Activated CD4-positive, alpha-beta memory T cell treated with anti-CD3 and anti-CD28 coated beads, Interleukin-2, amount 10 ng/mL, durations not matched to agents 7 days and 5 days (primary cell): ENCODE measurements around the gene JMJD8. TPM values are rescaled to one million over a fixed set of nuclear protein-coding genes. Genes with fewer than 3 reads are reported as not detected.
"Not testable (repeated sequence)": the region's sequence is repeated elsewhere in the genome, so short reads cannot be mapped to it uniquely, and the experiment has no call there.

Experiments used
- CTCF ChIA-PET: fragments of 350-600 bp; sonication (Branson Sonifier 250); formaldehyde crosslinking; loops from one replicate; lab custom pipeline; 2021; ENCODE audit warnings: antibody characterized with exemption, inconsistent platforms; lab: Charles Lee
- POLR2A ChIA-PET: fragments of 350-600 bp; sonication (Branson Sonifier 250); formaldehyde crosslinking; loops from one replicate; lab custom pipeline; 2021; ENCODE audit warnings: antibody characterized with exemption; lab: Charles Lee
- DNase-seq: peaks from one replicate; pipeline ENCODE4 v3.0.0-alpha.2; 2020
- H3K27ac Mint-ChIP-seq: one replicate; pipeline ENCODE4 v1.8.0; 2021; ENCODE audit warnings: mild to moderate bottlenecking, mixed read lengths
- H3K27me3 Mint-ChIP-seq: one replicate; pipeline ENCODE4 v1.8.0; 2021; ENCODE audit warnings: mixed read lengths
- H3K36me3 Mint-ChIP-seq: one replicate; pipeline ENCODE4 v1.8.0; 2021; ENCODE audit warnings: low read depth, mixed read lengths
- H3K4me1 Mint-ChIP-seq: one replicate; pipeline ENCODE4 v1.8.0; 2021; ENCODE audit warnings: mixed read lengths
- H3K4me3 Mint-ChIP-seq: one replicate; pipeline ENCODE4 v1.8.0; 2021; ENCODE audit warnings: mild to moderate bottlenecking, mixed read lengths
- H3K9me3 Mint-ChIP-seq: one replicate; pipeline ENCODE4 v1.8.0; 2021; ENCODE audit warnings: mixed read lengths
- total RNA-seq, 2 experiments: library from RNA; stranded (reverse); gene quantifications; one replicate each; pipeline ENCODE4 v1.2.3, GENCODE V29; 2021

JMJD8 gene
- total RNA-seq, 2 experiments from 2014 or later: 27.1 to 27.2 TPM

DNA sequence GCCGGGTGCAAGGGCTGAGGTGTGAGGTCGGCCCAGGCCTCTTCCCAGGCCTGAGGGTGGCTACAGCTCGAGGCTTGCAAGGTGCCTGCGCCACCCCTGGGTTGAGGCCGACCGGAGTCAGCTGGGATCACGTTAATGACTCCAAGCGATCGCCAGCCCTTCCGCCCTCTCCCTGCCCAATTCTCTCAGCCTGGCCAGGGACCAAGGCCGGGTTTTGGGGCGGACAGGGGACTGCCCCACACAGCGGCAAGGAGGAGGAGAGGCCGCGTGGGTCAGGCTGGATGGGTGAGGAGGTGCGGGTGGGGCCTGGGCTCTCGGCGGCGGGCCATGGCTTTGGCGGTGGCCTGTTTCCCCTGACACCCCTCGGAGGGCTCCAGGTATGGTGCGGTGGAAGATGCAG lies 9.2 kb upstream of the JMJD8 start:
- Mint-ChIP-seq H3K4me1 (peaks cover 56% of the 10 kb centered on the region), H3K36me3 (peaks cover 5% of the 10 kb centered on the region), H3K4me3 (peak overlapping the region; percentile 37), H3K9me3 (no peaks in the 10 kb centered on the region), H3K27ac (no peak overlapping the region), H3K27me3 (peaks cover 3% of the 10 kb centered on the region)
- ChIA-PET POLR2A (interaction anchor here (1.0 to 3.1 kb wide), 4 partner anchors 9 to 22 kb away, joined by 3 to 22 read pairs (median 4); partner anchors contain the start of genes METRN and STUB1), CTCF (no interaction called here)
- DNase-seq: no peak

DNA sequence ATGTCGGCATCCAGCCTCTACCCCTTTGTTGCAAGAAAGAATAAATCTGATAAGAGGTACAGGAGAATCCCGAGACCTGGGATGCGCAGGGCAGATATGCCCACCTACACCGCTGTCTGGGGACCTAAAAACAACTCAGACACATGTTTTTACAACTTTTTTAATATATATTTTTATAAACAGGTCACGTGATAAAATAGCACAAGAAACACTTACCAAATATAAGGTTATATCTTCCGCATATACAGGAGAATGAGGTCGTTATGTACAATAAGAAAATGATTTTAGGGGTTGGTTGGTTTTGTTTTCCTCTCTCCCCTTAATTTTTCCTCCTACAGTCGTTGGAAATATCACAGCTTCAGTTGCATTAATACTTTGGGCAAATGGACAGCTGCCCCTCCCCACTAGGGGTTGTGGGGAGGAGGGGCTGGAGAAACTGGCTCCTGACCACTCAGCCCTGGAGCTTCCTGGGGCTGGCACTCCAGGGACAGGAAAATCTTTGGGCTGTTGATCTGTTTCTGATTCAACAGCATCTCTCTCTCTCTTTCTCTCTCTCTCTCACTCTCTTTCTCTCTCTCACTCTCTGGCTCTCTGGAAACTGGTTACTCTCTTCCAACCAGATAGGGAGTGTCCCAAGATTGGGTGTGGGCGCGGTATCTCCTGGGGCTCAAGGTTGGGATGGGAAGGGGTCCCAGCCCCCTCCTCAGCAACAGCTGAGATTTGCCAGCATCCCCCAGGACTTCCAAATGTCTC lies 8.4 kb upstream of the JMJD8 start:
- ChIA-PET CTCF (no interaction called here), POLR2A (interaction anchor here (1.0 to 1.4 kb wide), 3 partner anchors 10 to 23 kb away, joined by 3 to 4 read pairs (median 4); partner anchors contain the start of genes METRN and STUB1)
- no peak overlapping the region for H3K27ac Mint-ChIP-seq
- no peak overlapping the region for H3K4me3 Mint-ChIP-seq
- no peak for DNase-seq
- no peaks in the 10 kb centered on the region for H3K9me3 Mint-ChIP-seq
- H3K4me1 Mint-ChIP-seq: peaks cover 50% of the 10 kb centered on the region
- H3K27me3 Mint-ChIP-seq: peaks cover 3% of the 10 kb centered on the region
- H3K36me3 Mint-ChIP-seq: peaks cover 7% of the 10 kb centered on the region

DNA sequence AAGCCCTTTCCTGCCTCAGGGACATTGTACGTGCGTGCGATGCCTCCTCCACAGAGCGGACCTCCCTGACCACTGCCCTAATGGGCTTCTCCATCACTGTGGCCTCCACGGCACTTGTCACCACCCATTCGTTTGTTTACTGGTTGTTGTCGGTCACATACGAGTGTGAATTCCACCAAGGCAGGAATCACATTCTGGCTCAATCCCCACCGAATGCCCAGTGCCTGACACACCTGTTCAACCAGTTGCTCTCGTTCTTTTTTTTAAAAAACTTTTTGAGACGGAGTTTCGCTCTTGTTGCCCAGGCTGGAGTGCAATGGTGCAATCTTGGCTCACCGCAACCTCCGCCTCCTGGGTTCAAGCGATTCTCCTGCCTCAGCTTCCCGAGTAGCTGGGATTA lies 7.1 kb upstream of the JMJD8 start:
- H3K36me3 Mint-ChIP-seq: peaks cover 11% of the 10 kb centered on the region
- POLR2A ChIA-PET: interaction anchor here (1.1 to 3.3 kb wide), 4 partner anchors 11 to 41 kb away, joined by 3 to 35 read pairs (median 13); partner anchors contain the start of genes CCDC78, RHBDL1, STUB1 and WDR90
- DNase-seq, H3K27me3 Mint-ChIP-seq, H3K9me3 Mint-ChIP-seq, H3K27ac Mint-ChIP-seq, CTCF ChIA-PET: not testable (repeated sequence)
- H3K4me1 Mint-ChIP-seq: peaks cover 41% of the 10 kb centered on the region
- peak overlapping the region; percentile 55 for H3K4me3 Mint-ChIP-seq

DNA sequence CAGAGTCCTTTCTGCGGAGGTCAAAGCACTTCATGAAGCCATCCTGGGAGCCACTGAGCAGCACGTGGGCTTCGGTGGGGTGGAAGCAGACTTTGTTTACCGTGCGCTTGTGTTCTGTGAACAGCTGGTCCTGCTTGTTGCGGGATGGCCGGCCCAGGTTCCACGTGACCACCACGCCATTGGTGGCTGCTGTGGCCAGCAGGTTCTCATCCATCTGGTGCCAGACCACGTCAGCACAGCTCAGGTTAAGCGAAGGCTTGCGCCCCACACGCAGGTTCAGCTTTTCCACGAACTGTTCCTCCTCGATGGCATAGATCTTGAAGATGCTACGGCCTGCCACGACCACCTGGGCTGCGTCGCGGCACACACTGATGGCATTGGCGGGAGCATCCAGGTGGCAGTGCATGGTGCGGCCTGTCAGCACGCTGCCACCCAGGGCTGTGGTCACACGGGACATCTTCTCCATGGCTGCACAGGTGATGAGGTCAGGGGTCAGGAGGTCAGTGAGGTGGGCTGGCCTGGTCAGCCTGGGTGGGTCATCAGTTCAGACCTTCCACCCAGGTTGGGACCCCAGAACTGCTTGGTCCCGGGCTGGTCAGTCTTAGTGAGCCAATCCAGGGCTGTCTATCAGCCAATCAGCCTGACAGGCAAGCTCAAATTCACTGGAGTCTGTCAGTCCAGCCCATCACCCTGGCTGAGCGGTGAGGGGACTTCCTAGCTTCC lies 5.2 kb upstream of the JMJD8 start:
- POLR2A ChIA-PET: interaction anchor here (0.9 to 3.3 kb wide), 16 partner anchors 9 to 731 kb away, joined by 3 to 35 read pairs (median 6); partner anchors contain the start of genes ANTKMT, CHTF18, MCRIP2 and METTL26
- Mint-ChIP-seq H3K27ac (peak overlapping the region; percentile 85), H3K4me3 (peak overlapping the region; percentile 84), H3K4me1 (peaks cover 37% of the 10 kb centered on the region), H3K27me3 (no peaks in the 10 kb centered on the region), H3K9me3 (no peaks in the 10 kb centered on the region), H3K36me3 (peaks cover 12% of the 10 kb centered on the region)
- no peak for DNase-seq
- CTCF ChIA-PET: interaction anchor here (1.0 kb wide), 2 partner anchors 14 to 31 kb away, joined by 3 read pairs; partner anchors contain the start of gene RHBDL1

DNA sequence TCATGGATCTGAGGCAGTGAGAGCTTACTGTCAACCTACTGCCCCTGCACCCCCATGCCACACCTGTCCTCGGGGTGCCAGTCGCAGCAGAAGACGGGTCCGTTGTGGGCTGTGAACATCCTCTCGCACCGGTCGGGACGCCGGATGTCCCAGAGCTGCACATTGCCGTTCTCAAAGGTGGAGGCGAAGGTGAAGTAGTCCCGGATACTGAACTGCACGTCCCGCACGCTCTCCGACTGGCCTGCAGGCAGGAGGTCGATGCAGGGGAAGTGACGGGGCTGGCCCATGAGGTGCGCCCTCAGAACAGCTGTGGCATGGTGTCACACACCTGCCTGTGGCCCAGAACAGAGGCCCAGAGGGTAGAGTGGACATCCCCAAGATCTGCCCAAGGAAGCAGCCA lies 3.4 kb upstream of the JMJD8 start:
- Mint-ChIP-seq H3K27me3 (no peaks in the 10 kb centered on the region), H3K4me3 (no peak overlapping the region), H3K36me3 (peaks cover 19% of the 10 kb centered on the region), H3K4me1 (peaks cover 46% of the 10 kb centered on the region), H3K9me3 (no peaks in the 10 kb centered on the region), H3K27ac (no peak overlapping the region)
- ChIA-PET CTCF (no interaction called here), POLR2A (interaction anchor here (1.0 kb wide), 1 partner anchor 9 kb away, joined by 3 read pairs; no protein-coding TSS in a partner anchor)
- no peak for DNase-seq

DNA sequence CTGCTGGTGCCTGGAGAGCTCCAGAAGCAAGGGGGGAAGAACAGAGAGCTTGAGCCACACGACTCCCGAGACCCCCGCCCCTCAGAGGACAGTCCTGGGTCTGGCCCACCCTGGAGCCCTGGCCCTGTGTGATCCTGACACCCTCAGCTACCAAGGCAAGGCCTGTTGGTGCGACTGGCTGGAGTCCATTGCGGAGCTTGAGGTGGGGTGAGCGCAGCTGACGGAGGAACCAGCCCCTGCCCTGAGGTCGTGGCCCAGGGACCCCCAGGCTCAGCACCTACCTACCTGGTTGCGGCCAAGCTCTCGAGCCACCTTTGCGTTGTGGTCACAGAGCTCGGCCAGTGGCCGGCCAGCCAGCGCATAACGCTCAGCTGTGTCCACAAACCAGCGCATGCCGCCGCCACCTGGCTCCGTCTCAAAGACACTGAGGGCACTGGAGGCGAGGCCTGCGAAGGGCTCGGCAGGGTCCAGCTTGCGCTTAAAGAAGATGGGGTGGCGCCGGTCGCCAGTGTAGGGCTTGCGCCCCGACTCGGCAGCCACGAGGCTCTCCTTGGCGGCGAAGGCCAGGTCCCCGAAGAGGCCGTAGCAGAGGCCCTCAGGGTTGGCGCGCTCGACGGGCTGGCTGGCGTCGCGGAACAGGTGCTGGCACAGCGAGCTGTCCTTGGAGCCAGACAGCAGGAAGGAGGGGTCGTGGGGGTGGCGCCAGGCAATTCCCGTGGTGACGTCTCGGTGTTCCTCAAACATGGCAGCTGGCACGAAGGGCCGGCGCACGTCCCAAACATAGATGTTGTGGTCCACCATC lies 2.5 kb upstream of the JMJD8 start:
- ChIA-PET POLR2A (interaction anchor here (1.0 kb wide), 1 partner anchor 9 kb away, joined by 3 read pairs; no protein-coding TSS in a partner anchor), CTCF (interaction anchor here (0.9 to 1.3 kb wide), 2 partner anchors 9 to 19 kb away, joined by 3 to 4 read pairs; partner anchors contain the start of gene RHOT2)
- Mint-ChIP-seq H3K36me3 (peaks cover 25% of the 10 kb centered on the region), H3K27me3 (no peaks in the 10 kb centered on the region), H3K27ac (no peak overlapping the region), H3K4me1 (peaks cover 51% of the 10 kb centered on the region), H3K9me3 (no peaks in the 10 kb centered on the region), H3K4me3 (no peak overlapping the region)
- no peak for DNase-seq

DNA sequence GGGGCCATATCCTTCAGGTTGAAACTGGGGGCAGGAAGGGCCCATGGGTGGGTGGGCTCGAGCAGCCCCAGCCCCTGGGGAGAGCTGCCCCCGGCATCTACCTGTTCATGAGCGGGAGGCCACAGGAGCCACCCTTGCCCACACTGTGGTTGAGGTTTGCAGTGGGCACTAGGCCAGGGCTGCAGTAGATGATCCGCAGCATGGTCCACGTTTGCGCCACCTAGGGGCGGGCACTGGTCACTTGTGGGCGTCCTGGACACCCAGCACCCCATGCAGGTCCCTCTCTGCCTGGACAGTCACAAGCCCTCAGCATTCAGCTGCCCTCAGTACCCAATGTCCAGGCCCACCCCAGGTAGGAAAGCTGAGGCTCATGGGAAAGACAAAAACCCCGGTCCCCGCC lies 1.8 kb upstream of the JMJD8 start:
- ChIA-PET CTCF (interaction anchor here (0.9 to 1.3 kb wide), 2 partner anchors 9 to 19 kb away, joined by 3 to 4 read pairs; partner anchors contain the start of gene RHOT2), POLR2A (interaction anchor here (1.0 kb wide), 1 partner anchor 9 kb away, joined by 3 read pairs; no protein-coding TSS in a partner anchor)
- Mint-ChIP-seq H3K4me3 (peak overlapping the region; percentile 30), H3K27ac (no peak overlapping the region), H3K9me3 (no peaks in the 10 kb centered on the region), H3K36me3 (peaks cover 30% of the 10 kb centered on the region), H3K4me1 (peaks cover 56% of the 10 kb centered on the region), H3K27me3 (no peaks in the 10 kb centered on the region)
- no peak for DNase-seq

DNA sequence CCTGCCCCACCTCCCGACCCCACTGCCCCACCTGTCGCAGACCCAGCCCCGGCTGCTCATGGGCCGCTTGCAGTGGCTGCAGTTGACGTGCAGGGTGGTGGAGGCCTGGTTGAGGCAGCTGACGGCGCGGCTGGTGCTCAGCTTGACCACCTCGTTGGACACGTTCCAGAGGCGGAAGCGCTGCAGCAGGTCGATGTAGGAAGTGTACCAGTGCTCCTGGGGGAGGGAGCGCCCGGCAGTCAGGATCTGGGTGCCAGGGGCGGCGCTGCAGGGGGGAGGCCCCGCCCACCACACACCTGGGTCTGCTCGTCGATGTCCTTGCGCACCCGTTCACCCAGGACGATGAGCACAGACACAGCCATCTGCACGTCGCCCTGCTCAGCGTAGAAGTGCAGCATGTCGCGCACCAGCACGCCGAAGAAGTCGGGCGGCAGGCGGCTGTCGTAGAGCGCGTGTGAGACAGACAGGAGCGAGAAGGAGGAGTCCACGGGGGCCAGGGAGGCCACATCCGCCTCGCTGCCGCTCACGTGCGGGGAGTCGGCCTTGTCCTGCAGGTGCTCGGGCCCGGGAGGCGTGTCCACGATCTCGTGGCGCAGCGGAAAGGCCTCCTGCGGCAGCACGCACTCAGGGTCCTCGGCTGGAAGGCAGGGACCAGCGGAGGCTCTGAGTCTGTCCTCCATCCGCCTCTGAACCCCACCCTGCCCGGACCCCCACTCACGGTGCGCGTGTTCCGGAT lies 995 bp upstream of the JMJD8 start:
- H3K27ac Mint-ChIP-seq: no peak overlapping the region
- H3K36me3 Mint-ChIP-seq: peaks cover 31% of the 10 kb centered on the region
- no peaks in the 10 kb centered on the region for H3K9me3 Mint-ChIP-seq
- ChIA-PET POLR2A (interaction anchor here (0.7 to 1.9 kb wide), 6 partner anchors 10 to 48 kb away, joined by 3 to 16 read pairs (median 6); partner anchors contain the start of genes ANTKMT, METTL26 and RHBDL1), CTCF (no interaction called here)
- peaks cover 51% of the 10 kb centered on the region for H3K4me1 Mint-ChIP-seq
- H3K4me3 Mint-ChIP-seq: no peak overlapping the region
- H3K27me3 Mint-ChIP-seq: no peaks in the 10 kb centered on the region
- no peak for DNase-seq

DNA sequence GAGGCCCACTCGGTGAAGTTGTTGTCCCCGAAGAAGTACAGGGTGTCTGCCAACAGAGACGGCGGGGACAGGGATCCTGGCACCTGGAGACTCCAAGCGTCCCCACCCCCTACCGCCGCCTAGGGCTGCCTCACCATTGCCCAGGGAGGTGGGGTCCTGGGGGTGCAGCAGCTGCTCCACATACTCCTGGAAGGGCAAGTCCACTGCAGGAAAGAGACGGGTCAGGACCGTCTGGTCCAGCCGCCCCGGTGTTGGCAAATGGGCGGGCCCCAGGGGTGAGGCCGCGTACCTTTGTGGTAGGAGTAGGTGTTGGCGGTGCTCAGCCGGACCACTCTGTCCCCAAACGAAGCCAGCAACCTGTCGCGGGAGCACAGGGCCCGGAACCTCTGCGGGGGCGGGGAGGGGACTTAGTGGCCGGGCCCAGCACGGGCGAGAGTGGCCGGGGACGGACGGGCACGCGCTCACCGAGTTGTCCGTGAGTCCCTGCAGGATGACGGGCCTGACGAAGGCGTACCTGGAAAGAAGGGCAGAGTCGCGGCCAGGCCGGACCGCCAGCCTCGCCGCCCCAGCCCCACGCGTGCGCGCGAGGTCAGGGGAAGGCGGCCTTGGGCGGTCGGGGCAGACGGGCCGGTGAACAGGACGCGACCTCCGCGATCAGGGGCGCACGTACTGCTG lies 601 bp downstream of the JMJD8 start:
- Mint-ChIP-seq H3K4me1 (peaks cover 47% of the 10 kb centered on the region), H3K27me3 (no peaks in the 10 kb centered on the region), H3K9me3 (no peaks in the 10 kb centered on the region), H3K36me3 (peaks cover 31% of the 10 kb centered on the region), H3K4me3 (peak overlapping the region; percentile 81), H3K27ac (peak overlapping the region; percentile 35)
- POLR2A ChIA-PET: interaction anchor here (1.0 to 1.9 kb wide), 8 partner anchors 8 to 47 kb away, joined by 3 to 16 read pairs (median 5); partner anchors contain the start of genes ANTKMT, METTL26 and RHBDL1
- DNase-seq: no peak
- CTCF ChIA-PET: no interaction called here

DNA sequence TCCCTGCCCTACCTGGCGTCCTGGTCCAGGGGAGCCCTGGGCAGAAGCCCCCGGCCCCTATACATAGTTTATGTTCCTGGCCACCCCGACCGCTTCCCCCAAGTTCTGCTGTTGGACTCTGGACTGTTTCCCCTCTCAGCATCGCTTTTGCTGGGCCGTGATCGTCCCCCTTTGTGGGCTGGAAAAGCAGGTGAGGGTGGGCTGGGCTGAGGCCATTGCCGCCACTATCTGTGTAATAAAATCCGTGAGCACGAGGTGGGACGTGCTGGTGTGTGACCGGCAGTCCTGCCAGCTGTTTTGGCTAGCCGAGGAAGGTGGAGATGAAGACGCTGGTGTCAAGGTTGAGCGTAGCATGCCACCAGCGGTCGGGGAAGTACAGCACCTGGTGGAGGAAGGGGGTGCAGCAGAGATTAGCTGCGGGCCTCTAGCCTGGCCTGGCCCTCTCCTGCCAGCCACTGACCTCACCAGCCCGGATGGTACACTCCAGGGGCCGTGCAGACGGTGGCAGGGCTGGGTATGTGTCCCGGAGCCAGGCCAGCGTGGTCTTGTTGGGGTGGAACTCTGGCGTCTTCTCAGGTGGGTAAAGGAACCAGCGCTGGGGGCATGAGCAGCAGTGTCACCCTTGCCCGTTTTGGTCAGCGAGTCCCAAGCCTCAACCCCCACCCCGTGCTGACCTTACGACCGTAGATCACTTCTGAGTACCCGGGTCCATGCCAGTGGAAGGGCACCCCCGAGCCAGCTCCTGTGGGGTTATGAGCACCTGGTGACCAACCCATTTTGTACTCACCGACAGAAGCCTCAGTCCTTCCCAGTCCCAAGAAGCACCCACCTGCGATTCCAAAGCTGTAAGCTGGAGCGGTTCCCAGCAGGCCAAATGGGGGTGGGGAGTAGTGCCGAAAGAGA lies 1.4 kb downstream of the JMJD8 start:
- Mint-ChIP-seq H3K4me1 (peaks cover 45% of the 10 kb centered on the region), H3K4me3 (peak overlapping the region; percentile 81), H3K27me3 (no peaks in the 10 kb centered on the region), H3K9me3 (no peaks in the 10 kb centered on the region), H3K27ac (peak overlapping the region; percentile 58), H3K36me3 (peaks cover 31% of the 10 kb centered on the region)
- CTCF ChIA-PET: interaction anchor here (1.7 kb wide), 1 partner anchor 15 kb away, joined by 4 read pairs; the partner anchor contains the start of gene RHOT2
- POLR2A ChIA-PET: interaction anchor here (1.5 to 4.9 kb wide), 3 partner anchors 7 to 15 kb away, joined by 5 to 35 read pairs (median 22); partner anchors contain the start of genes RHOT2 and WDR24
- DNase-seq: no peak
